IMR-90 (cell line): ENCODE results near the gene PDK3. TPM values are rescaled to one million over a fixed set of nuclear protein-coding genes. Genes with fewer than 3 reads are reported as not detected.

Experiments
- ATAC-seq: fragments of 200-7000 bp; cut with Tn5 transposase; 2 replicates; pipeline ENCODE4 v1.9.1; 2020; ENCODE audit warnings: low read depth, mild to moderate bottlenecking, moderate library complexity
- BruUV-seq: library from RNA; stranded (reverse); fragments of 400-500 nt; replicated peaks from 2 replicates; lab custom pipeline; 2021; lab: Mats Ljungman, UMichigan
- CTCF ChIA-PET: fragments of 300-600 bp; formaldehyde crosslinking; extraction: SDS; loops from one replicate; lab custom pipeline; 2021; ENCODE audit warnings: antibody characterized with exemption; lab: Yijun Ruan, JAX
- POLR2A ChIA-PET: fragments of 300-600 bp; sonication (Branson Sonifier 250); formaldehyde crosslinking; loops from one replicate; lab custom pipeline; 2022; ENCODE audit warnings: antibody characterized with exemption; ENCODE audit not compliant: unreplicated experiment; lab: Charles Lee
- DNase-seq: peaks from one replicate; pipeline ENCODE4 v3.0.0; 2013
- H2AFZ ChIP-seq: replicated peaks from 2 replicates; pipeline ENCODE3; 2013; ENCODE audit warnings: low read length, mild to moderate bottlenecking; ENCODE audit not compliant: poor library complexity
- H2AK5ac ChIP-seq: 2 replicates; pipeline ENCODE4 v1.6.1; 2013; ENCODE audit warnings: low read depth, low read length, inconsistent platforms
- H2AK9ac ChIP-seq: replicated peaks from 2 replicates; pipeline ENCODE3; 2013; ENCODE audit warnings: mild to moderate bottlenecking, low read depth, low read length, moderate library complexity; ENCODE audit not compliant: poor library complexity
- H2BK120ac ChIP-seq: 2 replicates; pipeline ENCODE4 v1.6.1; 2013; ENCODE audit warnings: low read depth, low read length, inconsistent platforms
- H2BK15ac ChIP-seq: 3 replicates; pipeline ENCODE4 v1.6.1; 2013; ENCODE audit warnings: low read depth, low read length, inconsistent platforms
- H2BK20ac ChIP-seq: 2 replicates; pipeline ENCODE4 v1.6.1; 2013; ENCODE audit warnings: low read depth, mild to moderate bottlenecking, inconsistent platforms, low read length, moderate library complexity
- H2BK5ac ChIP-seq: 2 replicates; pipeline ENCODE4 v1.6.1; 2013; ENCODE audit warnings: mild to moderate bottlenecking, low read depth, low read length, inconsistent platforms; ENCODE audit not compliant: poor library complexity, severe bottlenecking
- H3K14ac ChIP-seq: replicated peaks from 2 replicates; pipeline ENCODE4 v1.6.1; 2013; ENCODE audit warnings: low read depth, low read length, inconsistent platforms
- H3K18ac ChIP-seq: 2 replicates; pipeline ENCODE4 v1.6.1; 2013; ENCODE audit warnings: low read depth, low read length, control low read depth
- H3K23ac ChIP-seq: 2 replicates; pipeline ENCODE4 v1.6.1; 2013; ENCODE audit warnings: low read depth, low read length, inconsistent platforms
- H3K27ac ChIP-seq: 2 replicates; pipeline ENCODE4 v1.5.1; 2013; ENCODE audit warnings: mild to moderate bottlenecking, control low read depth, low read length; ENCODE audit not compliant: insufficient read depth
- H3K27me3 ChIP-seq: 2 replicates; pipeline ENCODE4 v1.6.1; 2013; ENCODE audit warnings: low read length; ENCODE audit not compliant: control insufficient read depth, insufficient read depth
- H3K36me3 ChIP-seq: 2 replicates; pipeline ENCODE4 v1.6.1; 2013; ENCODE audit warnings: low read length, mixed read lengths; ENCODE audit not compliant: control insufficient read depth, insufficient read depth
- H3K4ac ChIP-seq: 2 replicates; pipeline ENCODE4 v1.6.1; 2013; ENCODE audit warnings: low read depth, low read length, inconsistent platforms
- H3K4me1 ChIP-seq: 2 replicates; pipeline ENCODE4 v1.6.1; 2013; ENCODE audit warnings: low read length, mixed read lengths; ENCODE audit not compliant: control insufficient read depth, insufficient read depth
- H3K4me2 ChIP-seq: 2 replicates; pipeline ENCODE4 v1.6.1; 2013; ENCODE audit warnings: low read depth, mild to moderate bottlenecking, control low read depth, low read length, moderate library complexity
- H3K4me3 ChIP-seq: 2 replicates; pipeline ENCODE4 v1.5.1; 2013; ENCODE audit warnings: low read depth, mild to moderate bottlenecking, control low read depth, low read length, moderate library complexity; ENCODE audit not compliant: insufficient read depth
- H3K56ac ChIP-seq: 2 replicates; pipeline ENCODE4 v1.6.1; 2013; ENCODE audit warnings: low read length, inconsistent platforms; ENCODE audit not compliant: insufficient read depth; ENCODE audit errors: extremely low read depth
- H3K79me1 ChIP-seq, 2 experiments: 2 replicates each; pipeline ENCODE4 v1.6.1; 2013; ENCODE audit warnings: low read length in 2 of 2, inconsistent platforms in 1 of 2, low read depth in 1 of 2
- H3K9ac ChIP-seq: 2 replicates; pipeline ENCODE4 v1.6.1; 2013; ENCODE audit warnings: low read depth, low read length, control low read depth
- H3K9me1 ChIP-seq: 2 replicates; pipeline ENCODE4 v1.6.1; 2013; ENCODE audit warnings: low read length, inconsistent platforms; ENCODE audit not compliant: insufficient read depth
- H3K9me3 ChIP-seq: 2 replicates; pipeline ENCODE4 v1.6.1; 2013; ENCODE audit warnings: low read length; ENCODE audit not compliant: control insufficient read depth, insufficient read depth
- H4K20me1 ChIP-seq: 2 replicates; pipeline ENCODE4 v1.6.1; 2013; ENCODE audit warnings: low read length, inconsistent platforms; ENCODE audit not compliant: insufficient read depth
- H4K5ac ChIP-seq: 2 replicates; pipeline ENCODE4 v1.6.1; 2013; ENCODE audit warnings: mild to moderate bottlenecking, low read depth, low read length, control low read depth
- H4K8ac ChIP-seq, 2 experiments: 2 replicates each; pipeline ENCODE4 v1.6.1; 2013; ENCODE audit warnings: low read depth in 2 of 2, low read length in 2 of 2, control low read depth in 1 of 2, inconsistent platforms in 1 of 2
- H4K91ac ChIP-seq: 2 replicates; pipeline ENCODE4 v1.6.1; 2013; ENCODE audit warnings: low read depth, low read length, inconsistent platforms; ENCODE audit not compliant: insufficient read depth
- BHLHE40 ChIP-seq: fragments of 150-350 bp; IDR thresholded peaks from 2 replicates; pipeline ENCODE4 v1.6.1; 2016; ENCODE audit warnings: mild to moderate bottlenecking, low read depth, low read length
- CEBPB ChIP-seq: IDR thresholded peaks from 2 replicates; pipeline ENCODE4 v1.6.1; 2012; ENCODE audit warnings: low read depth, low read length, improper control_type of control experiment
- CHD1 ChIP-seq: IDR thresholded peaks from 2 replicates; pipeline ENCODE4 v1.6.1; 2012; ENCODE audit warnings: low read depth, low read length, improper control_type of control experiment
- ELK1 ChIP-seq: fragments of 150-350 bp; IDR thresholded peaks from 2 replicates; pipeline ENCODE4 v1.6.1; 2016; ENCODE audit warnings: low read depth, mild to moderate bottlenecking, low read length, moderate library complexity, borderline replicate concordance
- MAFK ChIP-seq: IDR thresholded peaks from 2 replicates; pipeline ENCODE4 v1.6.1; 2012; ENCODE audit warnings: low read depth, low read length, improper control_type of control experiment
- MAZ ChIP-seq: IDR thresholded peaks from 2 replicates; pipeline ENCODE4 v1.6.1; 2012; ENCODE audit warnings: low read depth, mild to moderate bottlenecking, low read length, improper control_type of control experiment, moderate library complexity, borderline replicate concordance
- NFE2L2 ChIP-seq: fragments of 150-350 bp; IDR thresholded peaks from 2 replicates; pipeline ENCODE4 v1.6.1; 2016; ENCODE audit warnings: low read depth, mild to moderate bottlenecking, low read length
- RAD21 ChIP-seq: IDR thresholded peaks from 2 replicates; pipeline ENCODE4 v1.6.1; 2012; ENCODE audit warnings: low read length, improper control_type of control experiment
- RCOR1 ChIP-seq: IDR thresholded peaks from 2 replicates; pipeline ENCODE4 v1.6.1; 2012; ENCODE audit warnings: mild to moderate bottlenecking, low read length, improper control_type of control experiment; ENCODE audit not compliant: insufficient replicate concordance
- RFX5 ChIP-seq: IDR thresholded peaks from 2 replicates; pipeline ENCODE4 v1.8.0; 2012; ENCODE audit warnings: low read depth, mild to moderate bottlenecking, low read length, moderate library complexity
- SMC3 ChIP-seq: fragments of 150-350 bp; IDR thresholded peaks from 2 replicates; pipeline ENCODE4 v1.6.1; 2016; ENCODE audit warnings: low read depth, mild to moderate bottlenecking, antibody characterized with exemption, low read length, moderate library complexity
- USF2 ChIP-seq: fragments of 150-350 bp; IDR thresholded peaks from 2 replicates; pipeline ENCODE4 v1.6.1; 2017; ENCODE audit warnings: mild to moderate bottlenecking, antibody characterized with exemption, low read length, low read depth
- WGBS, 2 experiments: methylation state at CpG; one replicate each; pipeline versions ENCODE4 v1.1.5 to v1.1.7; 2013; ENCODE audit warnings: missing lambda C conversion rate in 2 of 2; ENCODE audit not compliant: insufficient read length in 1 of 2; ENCODE audit errors: extremely low coverage in 2 of 2; 5-methylcytosine and 5-hydroxymethylcytosine counted together
- dilution Hi-C: fragments of 300-500 bp; cut with HindIII; formaldehyde crosslinking; loops from one replicate; pipeline ENCODE4 v1.14.3; 2018; ENCODE audit warnings: low sequenced_read_pairs; ENCODE audit not compliant: unreplicated experiment
- in situ Hi-C: fragments of 300-500 bp; cut with MboI; formaldehyde crosslinking; loops from 3 replicates; pipeline ENCODE4 v1.14.3; 2019; ENCODE audit warnings: low sequenced_read_pairs, inconsistent platforms, mixed read lengths
- intact Hi-C: fragments of 100-400 bp; cut with micrococcal nuclease; formaldehyde crosslinking; loops from 2 replicates; pipeline ENCODE4 v1.10.0; 2022
- polyA plus RNA-seq, 3 experiments: library from polyadenylated mRNA; depleted of rRNA; stranded (reverse); fragments of >200 nt; gene quantifications; 2 replicates each; pipeline ENCODE4 v1.2.3, GENCODE V29; 2012; ENCODE audit warnings: low replicate concordance in 1 of 3
- total RNA-seq: library from RNA; depleted of rRNA; stranded (reverse); fragments of >200 nt; gene quantifications from 2 replicates; pipeline ENCODE4 v1.2.3, GENCODE V29; 2012
- TF ChIP-seq, protein P1 (sequence below): conservative IDR thresholded peaks from 2 replicates; pipeline ENCODE4 v1.5.1; 2012; ENCODE audit warnings: mild to moderate bottlenecking, low read depth, low read length, improper control_type of control experiment

Gene PDK3
- total and polyA plus RNA-seq, 2 of the 4 experiments (the other 2 are of a cell fraction): 2.3 to 4.8 TPM

DNA sequence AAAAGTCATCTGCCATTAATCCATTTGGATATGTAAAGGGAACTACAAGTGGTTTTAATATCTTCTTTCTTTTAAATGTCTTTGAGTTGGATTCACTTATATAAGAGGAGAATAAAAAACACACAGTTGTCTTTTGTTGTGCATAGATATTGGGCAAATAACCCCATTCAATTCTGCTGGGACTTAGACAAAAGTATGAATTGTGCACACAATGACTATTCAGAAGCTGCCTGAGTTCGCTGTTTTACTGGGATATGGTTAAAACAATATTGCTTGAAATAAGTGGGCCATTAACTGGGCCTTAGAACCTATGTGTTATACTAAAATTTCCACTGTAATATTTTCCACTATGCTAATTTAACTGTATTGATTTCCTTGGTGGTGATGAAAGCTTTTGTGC is 110.4 kb downstream of the PDK3 start:
- no peak overlapping the region for H2BK5ac ChIP-seq
- H4K91ac ChIP-seq: no peak overlapping the region
- H2BK20ac ChIP-seq: no peak overlapping the region
- no peak overlapping the region for H2BK120ac ChIP-seq
- ATAC-seq (no peak), DNase-seq (no peak)
- H2AK5ac ChIP-seq: no peak overlapping the region
- in situ Hi-C loops (no loop called here), intact Hi-C loops (no loop called here), dilution Hi-C loops (no loop called here)
- H3K4me3 ChIP-seq: no peak overlapping the region
- TF ChIP-seq BHLHE40: no peak
- TF ChIP-seq MAZ: no peak
- no peak for TF ChIP-seq RCOR1
- TF ChIP-seq, protein P1, sequence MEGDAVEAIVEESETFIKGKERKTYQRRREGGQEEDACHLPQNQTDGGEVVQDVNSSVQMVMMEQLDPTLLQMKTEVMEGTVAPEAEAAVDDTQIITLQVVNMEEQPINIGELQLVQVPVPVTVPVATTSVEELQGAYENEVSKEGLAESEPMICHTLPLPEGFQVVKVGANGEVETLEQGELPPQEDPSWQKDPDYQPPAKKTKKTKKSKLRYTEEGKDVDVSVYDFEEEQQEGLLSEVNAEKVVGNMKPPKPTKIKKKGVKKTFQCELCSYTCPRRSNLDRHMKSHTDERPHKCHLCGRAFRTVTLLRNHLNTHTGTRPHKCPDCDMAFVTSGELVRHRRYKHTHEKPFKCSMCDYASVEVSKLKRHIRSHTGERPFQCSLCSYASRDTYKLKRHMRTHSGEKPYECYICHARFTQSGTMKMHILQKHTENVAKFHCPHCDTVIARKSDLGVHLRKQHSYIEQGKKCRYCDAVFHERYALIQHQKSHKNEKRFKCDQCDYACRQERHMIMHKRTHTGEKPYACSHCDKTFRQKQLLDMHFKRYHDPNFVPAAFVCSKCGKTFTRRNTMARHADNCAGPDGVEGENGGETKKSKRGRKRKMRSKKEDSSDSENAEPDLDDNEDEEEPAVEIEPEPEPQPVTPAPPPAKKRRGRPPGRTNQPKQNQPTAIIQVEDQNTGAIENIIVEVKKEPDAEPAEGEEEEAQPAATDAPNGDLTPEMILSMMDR: no peak
- no peak for TF ChIP-seq USF2
- no peak for TF ChIP-seq NFE2L2
- TF ChIP-seq SMC3: no peak
- no peak for TF ChIP-seq RFX5
- no peak for TF ChIP-seq CHD1
- no peak for TF ChIP-seq ELK1
- no peak for TF ChIP-seq CEBPB
- TF ChIP-seq MAFK: no peak
- no peak for TF ChIP-seq RAD21
- H3K9ac ChIP-seq: no peak overlapping the region
- no peak overlapping the region for H3K23ac ChIP-seq
- no peaks in the 10 kb centered on the region for H3K36me3 ChIP-seq
- WGBS, 2 experiments: no CpG with 5 or more reads among the region's 1 CpG
- H3K4me1 ChIP-seq: no peaks in the 10 kb centered on the region
- CTCF ChIA-PET: no interaction called here
- H3K4me2 ChIP-seq: no peak overlapping the region
- H4K20me1 ChIP-seq: no peaks in the 10 kb centered on the region
- H3K9me1 ChIP-seq: no peaks in the 10 kb centered on the region
- no peak overlapping the region for H3K18ac ChIP-seq
- no peaks in the 10 kb centered on the region for H3K9me3 ChIP-seq
- no peak overlapping the region for H4K8ac ChIP-seq
- no peak overlapping the region for H3K27ac ChIP-seq
- no peaks in the 10 kb centered on the region for H3K79me1 ChIP-seq
- no peak overlapping the region for H3K56ac ChIP-seq
- BruUV-seq: no TSS peak
- H2BK15ac ChIP-seq: no peak overlapping the region
- H4K5ac ChIP-seq: no peak overlapping the region
- no peak overlapping the region for H2AK9ac ChIP-seq
- no peak overlapping the region for H3K14ac ChIP-seq
- no peak overlapping the region for H3K4ac ChIP-seq
- POLR2A ChIA-PET: no interaction called here
- peaks cover 4% of the 10 kb centered on the region; the same call in 1 of the 2 replicates for H3K27me3 ChIP-seq
- H2AFZ ChIP-seq: no peak overlapping the region
